SK-N-MC (cell line): ENCODE results near the gene LRIG1.

ENCODE experiments used
- EZH2 ChIP-seq: fragments of 200-600 bp; sonication (generic); IDR thresholded peaks from one replicate; pipeline ENCODE4 v1.6.1; 2017; ENCODE audit warnings: antibody characterized with exemption
- FOXP2 ChIP-seq: optimal IDR thresholded peaks from 2 replicates; pipeline ENCODE3; 2011; ENCODE audit warnings: mild to moderate bottlenecking, moderate library complexity; ENCODE audit not compliant: insufficient read depth; ENCODE audit errors: extremely low read length, control extremely low read depth
- POLR2AphosphoS5 ChIP-seq: IDR thresholded peaks from 2 replicates; pipeline ENCODE4 v1.6.1; 2012; ENCODE audit warnings: mild to moderate bottlenecking, low read depth, low read length, borderline replicate concordance

GRCh38 chr3:66469220-66469640 lies 31.6 kb downstream of the LRIG1 start:
- TF ChIP-seq FOXP2 (no peak), POLR2AphosphoS5 (no peak), EZH2 (no peak)
